Upper lobe of left lung (tissue), 6 donors: ENCODE data around the gene FGR. TPM values are rescaled to one million over a fixed set of nuclear protein-coding genes. Genes with fewer than 3 reads are reported as not detected.

Experiments
- ATAC-seq, 2 donors: fragments of 200-7000 bp; cut with Tn5 transposase; one replicate each; pipeline ENCODE4 v1.9.1; 2022; ENCODE audit warnings: mild to moderate bottlenecking in 2 of 2, moderate library complexity in 2 of 2; ENCODE audit not compliant: low FRiP score in 2 of 2
- DNase-seq, 2 donors: peaks; one replicate each; pipeline ENCODE4 v3.0.0-alpha.2; 2019 to 2020
- H3K27ac ChIP-seq, 4 donors: fragments of 200-600 bp; sonication (generic); one replicate each; pipeline ENCODE4 v1.5.1; 2016 to 2019
- H3K27me3 ChIP-seq, 4 donors: fragments of 200-600 bp; sonication (generic); one replicate each; pipeline ENCODE4 v1.5.1; 2017 to 2019
- H3K36me3 ChIP-seq, 4 donors: fragments of 200-600 bp; sonication (generic); one replicate each; pipeline ENCODE4 v1.5.1; 2016 to 2019
- H3K4me1 ChIP-seq, 4 donors: fragments of 200-600 bp; sonication (generic); one replicate each; pipeline ENCODE4 v1.5.1; 2018 to 2019
- H3K4me3 ChIP-seq, 4 donors: fragments of 200-600 bp; sonication (generic); one replicate each; pipeline ENCODE4 v1.5.1; 2017 to 2019; ENCODE audit warnings: mild to moderate bottlenecking in 2 of 4, moderate library complexity in 1 of 4
- H3K9me3 ChIP-seq, 4 donors: fragments of 200-600 bp; sonication (generic); one replicate each; pipeline ENCODE4 v1.5.1; 2018 to 2019
- CTCF ChIP-seq, 6 experiments: fragments of 450-650 bp in 4 of 6; fragments of 200-600 bp in 2 of 6; sonication (generic) in 2 of 6; IDR thresholded peaks; one replicate each; pipeline ENCODE4 v1.5.1; 2016 to 2019; ENCODE audit warnings: antibody characterized with exemption in 6 of 6
- EP300 ChIP-seq, 4 donors: sonication (generic); formaldehyde crosslinking; IDR thresholded peaks; one replicate each; pipeline ENCODE4 v1.5.1; 2017; ENCODE audit warnings: antibody characterized with exemption in 4 of 4, control low read depth in 2 of 4
- POLR2A ChIP-seq, 4 donors: fragments of 450-650 bp; IDR thresholded peaks; one replicate each; pipeline ENCODE4 v1.5.1; 2016 to 2017; ENCODE audit warnings: antibody characterized with exemption in 4 of 4, mild to moderate bottlenecking in 2 of 4
- POLR2AphosphoS5 ChIP-seq, 2 donors: sonication (generic); formaldehyde crosslinking; IDR thresholded peaks; one replicate each; pipeline ENCODE4 v1.5.1; 2017; ENCODE audit warnings: antibody characterized with exemption in 2 of 2
- WGBS, 2 donors: methylation state at CpG; one replicate each; pipeline ENCODE4 v1.1.5; 2017 to 2018; 5-methylcytosine and 5-hydroxymethylcytosine counted together
- total RNA-seq, 6 donors: library from RNA; depleted of rRNA in 4 of 6; stranded (reverse); fragments of >200 nt in 4 of 6; gene quantifications; one replicate each; pipeline versions ENCODE4 v1.1.0 to v1.2.1, GENCODE V29; 2016 to 2021
- donor health status: DM: no; HTN: no; CAD: no; lungs with moderate emphysema.
- donor health status: DM: no; HTN: yes; CAD: no; lungs with severe emphysema.

The FGR gene
- total RNA-seq, 6 donors from 2014 or later, result 59.8 to 234 (median 150) TPM

- no peaks in the 10 kb centered on the region for H3K9me3 ChIP-seq
- H3K4me3 ChIP-seq, result no peak overlapping the region
- H3K27me3 ChIP-seq, result no peaks in the 10 kb centered on the region
- DNase-seq, result no peak
- peak in 1 of 2 donors; percentile 4 for ATAC-seq
- peaks cover 58 to 86% (median 67%) of the 10 kb centered on the region in 4 donors for H3K4me1 ChIP-seq
- TF ChIP-seq EP300 (IDR thresholded peaks at IDR 0.05) (no peak), POLR2A (IDR thresholded peaks at IDR 0.05) (no peak), CTCF (IDR thresholded peaks at IDR 0.05) (no peak), POLR2AphosphoS5 (IDR thresholded peaks at IDR 0.05) (no peak)
- peak overlapping the region in 1 of 4 donors; percentile 11 for H3K27ac ChIP-seq
- peaks cover 0 to 7% (median 0%) of the 10 kb centered on the region in 4 donors for H3K36me3 ChIP-seq
- 75 to 81% methylated on average over 17 of the region's 17 CpGs for WGBS, 2 donors
These were observed 40.1 kb downstream of the FGR start for GRCh38 chr1:27594564-27595510.

- no peaks in the 10 kb centered on the region for H3K27me3 ChIP-seq
- TF ChIP-seq POLR2AphosphoS5 (IDR thresholded peaks at IDR 0.05) (no peak), CTCF (IDR thresholded peaks at IDR 0.05) (no peak), POLR2A (IDR thresholded peaks at IDR 0.05) (no peak)
- H3K4me3 ChIP-seq, result no peak overlapping the region
- peaks cover 0 to 7% (median 0%) of the 10 kb centered on the region in 4 donors for H3K36me3 ChIP-seq
- H3K9me3 ChIP-seq, result no peaks in the 10 kb centered on the region
- ATAC-seq (no peak), DNase-seq (no peak)
- 86 to 89% methylated on average over 6 to 8 of the region's 8 CpGs for WGBS, 2 donors
- peak overlapping the region in 1 of 4 donors; percentile 14 for H3K27ac ChIP-seq
- H3K4me1 ChIP-seq, result peaks cover 57 to 86% (median 65%) of the 10 kb centered on the region in 4 donors
These were observed 41.1 kb downstream of the FGR start for GRCh38 chr1:27593678-27594563.

- no peak for DNase-seq
- peaks cover 49 to 84% (median 63%) of the 10 kb centered on the region in 4 donors for H3K4me1 ChIP-seq
- 90 to 94% methylated on average over 11 to 15 of the region's 17 CpGs for WGBS, 2 donors
- no peak for ATAC-seq
- H3K27ac ChIP-seq, result peak overlapping the region in 1 of 4 donors; percentile 14
- H3K9me3 ChIP-seq, result no peaks in the 10 kb centered on the region
- H3K36me3 ChIP-seq, result peaks cover 0 to 7% (median 0%) of the 10 kb centered on the region in 4 donors
- H3K4me3 ChIP-seq, result no peak overlapping the region
- no peaks in the 10 kb centered on the region for H3K27me3 ChIP-seq
- no peak for TF ChIP-seq POLR2AphosphoS5 (IDR thresholded peaks at IDR 0.05)
- no peak for TF ChIP-seq EP300 (IDR thresholded peaks at IDR 0.05)
- no peak for TF ChIP-seq POLR2A (IDR thresholded peaks at IDR 0.05)
- TF ChIP-seq CTCF (IDR thresholded peaks at IDR 0.05), result no peak
These were observed 41.9 kb downstream of the FGR start for GRCh38 chr1:27592931-27593677.

- no peak overlapping the region for H3K27ac ChIP-seq
- ATAC-seq (no peak), DNase-seq (no peak)
- no peak overlapping the region for H3K4me3 ChIP-seq
- H3K4me1 ChIP-seq, result peaks cover 42 to 76% (median 58%) of the 10 kb centered on the region in 4 donors
- peaks cover 0 to 7% (median 0%) of the 10 kb centered on the region in 4 donors for H3K36me3 ChIP-seq
- WGBS, 2 donors, result 85 to 94% methylated on average over 18 to 20 of the region's 22 CpGs
- no peaks in the 10 kb centered on the region for H3K27me3 ChIP-seq
- H3K9me3 ChIP-seq, result no peaks in the 10 kb centered on the region
- TF ChIP-seq POLR2AphosphoS5 (IDR thresholded peaks at IDR 0.05) (no peak), CTCF (IDR thresholded peaks at IDR 0.05) (no peak)
These were observed 42.6 kb downstream of the FGR start for GRCh38 chr1:27592232-27592930.
